ENCODE data around the gene ZNF90.

DNA sequence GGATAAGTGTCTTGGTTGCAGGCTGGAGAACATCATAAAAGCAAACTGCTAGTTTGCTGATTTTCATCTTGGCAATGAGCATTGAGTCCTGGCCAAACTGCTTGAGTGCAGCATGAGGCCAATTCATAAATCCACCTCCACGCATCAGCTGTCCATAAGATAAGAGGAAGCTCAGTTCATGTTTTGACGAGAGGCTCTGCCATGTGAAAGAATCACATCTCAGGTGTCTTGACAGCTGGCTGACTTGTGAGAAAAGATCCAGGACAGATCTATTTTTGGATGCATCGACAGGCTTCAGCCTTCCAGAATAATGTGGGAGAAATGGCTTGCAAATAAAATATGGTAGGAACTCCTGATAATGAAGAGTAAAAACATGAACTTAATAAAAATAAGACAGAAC, 33.1 kb upstream of the ZNF90 start:
- TF ChIP-seq, protein P1, sequence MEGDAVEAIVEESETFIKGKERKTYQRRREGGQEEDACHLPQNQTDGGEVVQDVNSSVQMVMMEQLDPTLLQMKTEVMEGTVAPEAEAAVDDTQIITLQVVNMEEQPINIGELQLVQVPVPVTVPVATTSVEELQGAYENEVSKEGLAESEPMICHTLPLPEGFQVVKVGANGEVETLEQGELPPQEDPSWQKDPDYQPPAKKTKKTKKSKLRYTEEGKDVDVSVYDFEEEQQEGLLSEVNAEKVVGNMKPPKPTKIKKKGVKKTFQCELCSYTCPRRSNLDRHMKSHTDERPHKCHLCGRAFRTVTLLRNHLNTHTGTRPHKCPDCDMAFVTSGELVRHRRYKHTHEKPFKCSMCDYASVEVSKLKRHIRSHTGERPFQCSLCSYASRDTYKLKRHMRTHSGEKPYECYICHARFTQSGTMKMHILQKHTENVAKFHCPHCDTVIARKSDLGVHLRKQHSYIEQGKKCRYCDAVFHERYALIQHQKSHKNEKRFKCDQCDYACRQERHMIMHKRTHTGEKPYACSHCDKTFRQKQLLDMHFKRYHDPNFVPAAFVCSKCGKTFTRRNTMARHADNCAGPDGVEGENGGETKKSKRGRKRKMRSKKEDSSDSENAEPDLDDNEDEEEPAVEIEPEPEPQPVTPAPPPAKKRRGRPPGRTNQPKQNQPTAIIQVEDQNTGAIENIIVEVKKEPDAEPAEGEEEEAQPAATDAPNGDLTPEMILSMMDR (IDR thresholded peaks at IDR 0.05), result no peak
- TF ChIP-seq POLR2A (IDR thresholded peaks at IDR 0.05), result no peak

All from heart left ventricle (tissue), 13 donors.